Stomach (tissue), 9 donors: ENCODE measurements around the gene STEEP1. TPM values are rescaled to one million over a fixed set of nuclear protein-coding genes. Genes with fewer than 3 reads are reported as not detected.

Source experiments
- DNase-seq, 2 donors: peaks; one replicate each; pipeline versions ENCODE4 v3.0.0 to v3.0.0-alpha.2; 2013 to 2019
- H3K27ac ChIP-seq, 5 donors: fragments of 200-600 bp in 4 of 5; sonication (generic) in 4 of 5; one replicate each; pipeline ENCODE4 v1.5.1; 2013 to 2019; ENCODE audit warnings: mild to moderate bottlenecking in 1 of 5, moderate library complexity in 1 of 5
- H3K27me3 ChIP-seq, 3 donors: fragments of 200-600 bp; sonication (generic); one replicate each; pipeline ENCODE4 v1.5.1; 2017 to 2019; ENCODE audit warnings: mixed run types in 1 of 3
- H3K36me3 ChIP-seq, 4 donors: fragments of 200-600 bp; sonication (generic); 1 replicate in 3 of 4; 2 replicates in 1 of 4; pipeline ENCODE4 v1.5.1; 2016 to 2019
- H3K4me1 ChIP-seq, 4 donors: fragments of 200-600 bp; sonication (generic); one replicate each; pipeline ENCODE4 v1.5.1; 2016 to 2019
- H3K4me3 ChIP-seq, 4 donors: fragments of 200-600 bp; sonication (generic) in 3 of 4; one replicate each; pipeline ENCODE4 v1.5.1; 2016 to 2019; ENCODE audit warnings: mild to moderate bottlenecking in 1 of 4
- H3K9me3 ChIP-seq, 4 donors: fragments of 200-600 bp; sonication (generic); one replicate each; pipeline ENCODE4 v1.5.1; 2016 to 2019
- EP300 ChIP-seq: sonication (generic); formaldehyde crosslinking; IDR thresholded peaks from one replicate; pipeline ENCODE4 v1.6.1; 2017; ENCODE audit warnings: antibody characterized with exemption
- POLR2A ChIP-seq, 4 donors: fragments of 450-650 bp; IDR thresholded peaks; one replicate each; pipeline ENCODE4 v1.6.1; 2016; ENCODE audit warnings: antibody characterized with exemption in 4 of 4, control low read depth in 2 of 4, mild to moderate bottlenecking in 1 of 4, moderate library complexity in 1 of 4
- POLR2AphosphoS5 ChIP-seq, 3 donors: sonication (generic); formaldehyde crosslinking; IDR thresholded peaks; one replicate each; pipeline ENCODE4 v1.6.1; 2016; ENCODE audit warnings: antibody characterized with exemption in 3 of 3
- WGBS, 5 donors: extraction: QIAGEN DNeasy Blood & Tissue Kit in 3 of 5; methylation state at CpG; one replicate each; pipeline versions ENCODE4 v1.1.5 to v1.1.7; 2013 to 2018; 5-methylcytosine and 5-hydroxymethylcytosine counted together
- intact Hi-C: fragments of 100-400 bp; cut with DNase I; formaldehyde crosslinking; loops from one replicate; pipeline ENCODE4 v1.15.1; 2023; ENCODE audit warnings: low total_unique reads
- polyA plus RNA-seq, 3 donors: library from polyadenylated mRNA; stranded (reverse); fragments of 200-250 nt; gene quantifications; one replicate each; pipeline ENCODE4 v1.2.3, GENCODE V29; 2013
- total RNA-seq, 5 donors: library from RNA; depleted of rRNA; stranded (reverse); fragments of >200 nt; gene quantifications; one replicate each; pipeline versions ENCODE4 v1.1.0 to v1.2.3, GENCODE V29; 2014 to 2016
- TF ChIP-seq, protein P1 (sequence below), 7 experiments: fragments of 450-650 bp in 4 of 7; fragments of 200-600 bp in 3 of 7; sonication (generic) in 3 of 7; IDR thresholded peaks; one replicate each; pipeline ENCODE4 v1.5.1; 2016 to 2019; ENCODE audit warnings: antibody characterized with exemption in 7 of 7, control low read depth in 2 of 7, mild to moderate bottlenecking in 1 of 7
- donor health status: healthy with polysubstance abuse.
- donor health status: Bipolar disorder and iron deficiency.
- donor health status: healthy.

STEEP1 gene
- total and polyA plus RNA-seq, 8 donors = 9.8 to 60.8 (median 14.9) TPM

DNA sequence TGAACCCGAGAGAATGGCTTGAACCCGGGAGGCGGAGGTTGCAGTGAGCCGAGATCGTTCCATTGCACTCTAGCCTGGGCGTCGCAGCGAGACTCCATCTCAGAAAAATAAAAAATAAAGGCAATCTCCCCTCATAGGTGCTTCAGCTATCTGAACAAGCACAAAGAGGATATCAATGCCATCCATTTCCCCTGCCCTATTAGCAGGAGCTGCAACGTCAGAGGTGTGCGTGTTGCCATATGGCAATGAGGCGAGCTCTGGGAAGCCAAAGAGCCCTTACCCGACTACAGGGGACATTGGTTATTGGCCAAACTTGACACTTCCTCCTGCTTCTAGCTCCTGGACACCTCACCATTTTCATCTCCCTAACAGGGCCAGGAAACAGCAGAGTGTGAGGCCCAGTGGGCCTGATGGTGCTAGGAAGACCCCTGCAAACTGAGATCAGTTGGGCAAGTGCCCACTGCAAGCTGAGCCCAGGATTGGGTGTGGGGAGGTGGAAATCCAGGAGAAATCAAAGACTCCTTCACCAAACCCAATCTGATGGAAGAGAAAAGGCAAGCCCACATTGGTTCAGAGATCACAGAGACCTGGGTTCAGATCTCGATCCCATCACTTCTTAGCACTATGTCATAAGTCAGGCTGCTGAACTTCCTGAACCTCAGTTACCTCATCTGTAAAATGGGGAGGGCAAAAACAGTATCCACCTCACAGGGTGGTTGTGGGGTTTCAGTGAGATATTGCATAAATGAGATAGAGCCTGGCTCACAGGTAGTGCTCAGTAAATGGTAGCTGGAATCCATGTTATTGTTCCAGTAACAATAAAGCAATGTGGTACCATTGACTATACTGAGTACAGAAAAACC, 75.8 kb downstream of the STEEP1 start:
- H3K9me3 ChIP-seq = no peaks in the 10 kb centered on the region
- H3K27me3 ChIP-seq = no peaks in the 10 kb centered on the region
- no peak overlapping the region for H3K4me3 ChIP-seq
- no peak overlapping the region for H3K27ac ChIP-seq
- DNase-seq = no peak
- intact Hi-C loops = no loop called here
- WGBS, 5 donors = 74 to 82% (median 76%) methylated on average over 13 of the region's 13 CpGs
- no peak for TF ChIP-seq POLR2AphosphoS5 (IDR thresholded peaks at IDR 0.05)
- TF ChIP-seq, protein P1, sequence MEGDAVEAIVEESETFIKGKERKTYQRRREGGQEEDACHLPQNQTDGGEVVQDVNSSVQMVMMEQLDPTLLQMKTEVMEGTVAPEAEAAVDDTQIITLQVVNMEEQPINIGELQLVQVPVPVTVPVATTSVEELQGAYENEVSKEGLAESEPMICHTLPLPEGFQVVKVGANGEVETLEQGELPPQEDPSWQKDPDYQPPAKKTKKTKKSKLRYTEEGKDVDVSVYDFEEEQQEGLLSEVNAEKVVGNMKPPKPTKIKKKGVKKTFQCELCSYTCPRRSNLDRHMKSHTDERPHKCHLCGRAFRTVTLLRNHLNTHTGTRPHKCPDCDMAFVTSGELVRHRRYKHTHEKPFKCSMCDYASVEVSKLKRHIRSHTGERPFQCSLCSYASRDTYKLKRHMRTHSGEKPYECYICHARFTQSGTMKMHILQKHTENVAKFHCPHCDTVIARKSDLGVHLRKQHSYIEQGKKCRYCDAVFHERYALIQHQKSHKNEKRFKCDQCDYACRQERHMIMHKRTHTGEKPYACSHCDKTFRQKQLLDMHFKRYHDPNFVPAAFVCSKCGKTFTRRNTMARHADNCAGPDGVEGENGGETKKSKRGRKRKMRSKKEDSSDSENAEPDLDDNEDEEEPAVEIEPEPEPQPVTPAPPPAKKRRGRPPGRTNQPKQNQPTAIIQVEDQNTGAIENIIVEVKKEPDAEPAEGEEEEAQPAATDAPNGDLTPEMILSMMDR (IDR thresholded peaks at IDR 0.05) = no peak
- no peak for TF ChIP-seq POLR2A (IDR thresholded peaks at IDR 0.05)
- no peak for TF ChIP-seq EP300
- H3K4me1 ChIP-seq = no peaks in the 10 kb centered on the region
- no peaks in the 10 kb centered on the region for H3K36me3 ChIP-seq

DNA sequence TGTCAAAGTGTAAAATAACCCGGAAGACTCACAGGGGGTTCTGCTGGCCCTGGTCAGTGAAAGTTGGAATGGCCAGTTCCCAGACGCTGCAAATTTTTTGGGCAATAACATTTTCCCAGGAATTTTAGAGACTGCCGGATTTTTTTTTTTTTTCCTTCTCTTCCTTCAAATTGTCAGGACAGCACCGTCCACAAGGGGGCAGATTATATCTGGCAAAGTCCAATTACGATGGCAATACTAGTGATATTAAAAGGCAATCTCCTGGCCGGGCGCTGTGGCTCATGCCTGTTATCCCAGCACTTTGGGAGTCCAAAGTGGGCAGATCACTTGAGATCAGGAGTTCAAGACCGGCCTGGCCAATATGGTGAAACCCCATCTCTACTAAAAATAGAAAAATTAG, 76.5 kb downstream of the STEEP1 start:
- H3K36me3 ChIP-seq = no peaks in the 10 kb centered on the region
- no peak overlapping the region for H3K27ac ChIP-seq
- no peak overlapping the region for H3K4me3 ChIP-seq
- peak; percentile 71 to 75 for DNase-seq
- WGBS, 5 donors = 10 to 31% (median 22%) methylated on average over 6 to 8 of the region's 8 CpGs
- TF ChIP-seq POLR2A (IDR thresholded peaks at IDR 0.05) = no peak
- TF ChIP-seq, protein P1 (IDR thresholded peaks at IDR 0.05) = peak in 5 of 7 experiments; percentile 35 to 63 (median 45)
- H3K9me3 ChIP-seq = no peaks in the 10 kb centered on the region
- no peaks in the 10 kb centered on the region for H3K27me3 ChIP-seq
- intact Hi-C loops = no loop called here
- no peaks in the 10 kb centered on the region for H3K4me1 ChIP-seq

Other genes with a start within 250 kb of the STEEP1 start
- gene SLC25A43, start 166.1 kb downstream of the STEEP1 start, total RNA-seq = 10 to 100 TPM in 2 of 5 donors, 1 to 10 TPM in 2, under 1 TPM in 1; 0.58 to 36.2 (median 6.2) TPM
- gene SLC25A43, start 166.1 kb downstream of the STEEP1 start, polyA plus RNA-seq = 10 to 100 TPM in 2 of 3 donors, 1 to 10 TPM in 1; 7.3 to 13.6 (median 12.1) TPM
- gene SLC25A5, start 97.0 kb downstream of the STEEP1 start, total RNA-seq = 100 to 1,000 TPM; 108 to 324 (median 153) TPM
- gene SLC25A5, start 97.0 kb downstream of the STEEP1 start, polyA plus RNA-seq = 100 to 1,000 TPM; 330 to 907 (median 549) TPM
- gene UBE2A, start 9.2 kb upstream of the STEEP1 start, total RNA-seq = 10 to 100 TPM in 3 of 5 donors, 1 to 10 TPM in 2; 4.5 to 49.8 (median 12.8) TPM
- gene UBE2A, start 9.2 kb upstream of the STEEP1 start, polyA plus RNA-seq = 10 to 100 TPM; 38.9 to 62.0 (median 46.3) TPM
- 1 to 10 TPM; 1.7 to 8.3 (median 7.1) TPM for gene NKRF, start 41.0 kb upstream of the STEEP1 start, total RNA-seq
- 1 to 10 TPM; 2.4 to 4.9 (median 2.4) TPM for gene NKRF, start 41.0 kb upstream of the STEEP1 start, polyA plus RNA-seq
- gene SEPTIN6, start 127.8 kb upstream of the STEEP1 start, total RNA-seq = 10 to 100 TPM; 14.3 to 35.3 (median 23.3) TPM
- 1 to 10 TPM; 7.6 to 9.3 (median 8.2) TPM for gene SEPTIN6, start 127.8 kb upstream of the STEEP1 start, polyA plus RNA-seq
- gene SOWAHD, start 193.2 kb upstream of the STEEP1 start, total RNA-seq = 10 to 100 TPM in 1 of 5 donors, not detected in 4; 33.6 TPM
- 1 to 10 TPM; 1.5 to 2.0 (median 1.6) TPM for gene SOWAHD, start 193.2 kb upstream of the STEEP1 start, polyA plus RNA-seq
- gene RPL39, start 226.2 kb upstream of the STEEP1 start, total RNA-seq = 1,000 to 10,000 TPM in 2 of 5 donors, 100 to 1,000 TPM in 3; 117 to 3,049 (median 913) TPM
- 1,000 to 10,000 TPM; 6,944 to 8,391 (median 7,935) TPM for gene RPL39, start 226.2 kb upstream of the STEEP1 start, polyA plus RNA-seq